ENCODE results near the gene DAD1. TPM values are rescaled to one million over a fixed set of nuclear protein-coding genes. Genes with fewer than 3 reads are reported as not detected.

Gene DAD1
- total RNA-seq, 3 donors from 2014 or later = 192 to 238 (median 202) TPM

DNA sequence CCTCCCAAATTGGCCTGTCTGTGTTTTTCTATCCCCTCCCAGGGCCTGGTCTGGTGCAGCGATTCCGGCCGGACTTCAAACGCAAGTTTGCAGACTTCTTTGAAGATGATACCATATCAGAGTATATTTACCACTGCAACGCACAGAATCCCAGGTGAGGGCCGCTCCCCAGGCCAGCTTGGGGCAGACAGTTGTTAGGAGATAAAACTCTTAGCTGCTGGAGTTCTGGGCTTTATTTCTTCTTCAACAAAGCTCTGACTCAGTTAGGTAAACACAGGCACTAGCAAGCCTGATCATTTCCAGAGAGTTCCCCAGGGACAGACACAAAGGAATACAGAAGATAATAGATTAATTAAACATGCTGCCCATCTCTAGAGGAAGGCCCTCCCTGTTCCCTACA lies 17.4 kb upstream of the DAD1 start:
- H3K36me3 ChIP-seq = peaks cover 20% of the 10 kb centered on the region
- no peaks in the 10 kb centered on the region for H3K27me3 ChIP-seq

DNA sequence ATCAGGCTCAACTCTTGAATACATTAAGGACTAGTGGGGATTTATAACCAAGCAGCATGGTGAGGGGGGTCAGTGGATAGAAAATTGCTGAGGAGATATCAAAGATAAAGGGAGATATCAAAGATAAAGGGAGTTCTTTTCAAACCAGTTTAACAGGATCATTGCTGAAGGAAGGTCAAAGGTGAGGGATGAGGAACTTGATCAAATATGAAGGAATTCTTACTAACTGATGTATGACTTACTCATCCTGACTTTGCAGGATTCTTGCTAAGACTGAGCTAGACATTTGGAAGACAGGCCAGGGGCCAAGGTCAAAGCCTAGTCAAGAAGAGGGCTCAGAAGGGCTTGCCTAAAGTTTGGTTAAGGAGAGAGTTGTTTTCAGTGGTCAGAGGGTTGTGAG lies 13.8 kb upstream of the DAD1 start:
- Histone ChIP-seq H3K4me1 (peaks cover 0 to 13% of the 10 kb centered on the region in 2 donors), H3K27ac (no peak overlapping the region), H3K4me3 (no peak overlapping the region), H3K36me3 (peaks cover 14% of the 10 kb centered on the region), H3K27me3 (no peaks in the 10 kb centered on the region), H3K9me3 (no peaks in the 10 kb centered on the region)
- no peak for TF ChIP-seq POLR2AphosphoS5 (IDR thresholded peaks at IDR 0.05)
- no peak for TF ChIP-seq CTCF (IDR thresholded peaks at IDR 0.05)
- TF ChIP-seq POLR2A (IDR thresholded peaks at IDR 0.05) = no peak
- intact Hi-C loops (cut with DNase I; ENCODE audit: low total_unique reads) = no loop called here
- no peak for DNase-seq (ENCODE audit: low spot score in 2 of 2)

More for the DNA sequence above, 17.4 kb upstream of the DAD1 start:
- TF ChIP-seq POLR2AphosphoS5 (IDR thresholded peaks at IDR 0.05) (no peak), POLR2A (IDR thresholded peaks at IDR 0.05) (no peak), CTCF (IDR thresholded peaks at IDR 0.05) (no peak)
- intact Hi-C loops (cut with DNase I; ENCODE audit: low total_unique reads) = no loop called here
- Histone ChIP-seq H3K4me3 (no peak overlapping the region), H3K4me1 (no peaks in the 10 kb centered on the region), H3K27ac (no peak overlapping the region), H3K9me3 (no peaks in the 10 kb centered on the region)
- no peak for DNase-seq (ENCODE audit: low spot score in 2 of 2)

GRCh38 chr14:22601996-22602395 lies 13.0 kb upstream of the DAD1 start:
- no peaks in the 10 kb centered on the region for H3K27me3 ChIP-seq
- H3K4me1 ChIP-seq = peaks cover 0 to 13% of the 10 kb centered on the region in 2 donors
- no peaks in the 10 kb centered on the region for H3K9me3 ChIP-seq
- DNase-seq (ENCODE audit: low spot score in 2 of 2) = no peak
- H3K4me3 ChIP-seq = no peak overlapping the region
- H3K36me3 ChIP-seq = peaks cover 14% of the 10 kb centered on the region
- TF ChIP-seq POLR2AphosphoS5 (IDR thresholded peaks at IDR 0.05) = no peak
- intact Hi-C loops (cut with DNase I; ENCODE audit: low total_unique reads) = no loop called here
- no peak overlapping the region for H3K27ac ChIP-seq

DNA sequence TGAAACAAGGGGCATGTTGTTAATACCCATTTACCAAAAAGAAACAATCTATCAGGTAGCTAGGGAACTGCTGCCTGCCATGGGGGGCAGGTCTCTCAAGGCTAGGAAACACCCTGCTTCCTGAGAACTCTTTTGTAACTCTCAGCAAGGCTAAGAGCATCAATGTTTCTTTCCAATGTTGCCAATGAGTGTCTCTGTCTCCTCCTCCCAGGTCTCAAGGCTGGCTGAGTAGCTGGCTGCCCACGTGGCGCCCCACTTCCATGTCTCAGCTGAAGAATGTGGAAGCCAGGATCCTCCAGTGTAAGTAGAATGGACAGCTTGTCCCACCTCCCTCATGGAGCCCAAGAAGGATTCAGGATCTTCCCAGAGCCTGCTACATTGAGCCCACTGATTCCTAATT lies 12.4 kb upstream of the DAD1 start:
- Histone ChIP-seq H3K27me3 (no peaks in the 10 kb centered on the region), H3K27ac (no peak overlapping the region), H3K36me3 (peaks cover 14% of the 10 kb centered on the region), H3K4me3 (no peak overlapping the region), H3K4me1 (peaks cover 0 to 13% of the 10 kb centered on the region in 2 donors), H3K9me3 (no peaks in the 10 kb centered on the region)
- TF ChIP-seq POLR2A (IDR thresholded peaks at IDR 0.05) (no peak), CTCF (IDR thresholded peaks at IDR 0.05) (no peak), POLR2AphosphoS5 (IDR thresholded peaks at IDR 0.05) (no peak)
- no peak for DNase-seq (ENCODE audit: low spot score in 2 of 2)
- intact Hi-C loops (cut with DNase I; ENCODE audit: low total_unique reads) = no loop called here

GRCh38 chr14:22600027-22600426 lies 11.0 kb upstream of the DAD1 start:
- Histone ChIP-seq H3K4me3 (no peak overlapping the region), H3K27ac (peak overlapping the region in 1 of 2 donors; percentile 95), H3K9me3 (no peaks in the 10 kb centered on the region)

More at GRCh38 chr14:22600027-22600426, 11.0 kb upstream of the DAD1 start:
- no peak for DNase-seq (ENCODE audit: low spot score in 2 of 2)
- peaks cover 0 to 13% of the 10 kb centered on the region in 2 donors for H3K4me1 ChIP-seq
- TF ChIP-seq CTCF (IDR thresholded peaks at IDR 0.05) = no peak
- TF ChIP-seq POLR2A (IDR thresholded peaks at IDR 0.05) = no peak
- H3K27me3 ChIP-seq = no peaks in the 10 kb centered on the region
- intact Hi-C loops (cut with DNase I; ENCODE audit: low total_unique reads) = no loop called here
- H3K36me3 ChIP-seq = peaks cover 7% of the 10 kb centered on the region
